Upper lobe of left lung (tissue), 4 donors: Measurements from ENCODE around the gene ADAMTS17.

Experiments used
- CTCF ChIP-seq, 6 experiments: fragments of 450-650 bp in 4 of 6; fragments of 200-600 bp in 2 of 6; sonication (generic) in 2 of 6; IDR thresholded peaks; one replicate each; pipeline ENCODE4 v1.5.1; 2016 to 2019; ENCODE audit warnings: antibody characterized with exemption in 6 of 6
- EP300 ChIP-seq, 4 donors: sonication (generic); formaldehyde crosslinking; IDR thresholded peaks; one replicate each; pipeline ENCODE4 v1.5.1; 2017; ENCODE audit warnings: antibody characterized with exemption in 4 of 4, control low read depth in 2 of 4
- POLR2A ChIP-seq, 4 donors: fragments of 450-650 bp; IDR thresholded peaks; one replicate each; pipeline ENCODE4 v1.5.1; 2016 to 2017; ENCODE audit warnings: antibody characterized with exemption in 4 of 4, mild to moderate bottlenecking in 2 of 4
- POLR2AphosphoS5 ChIP-seq, 2 donors: sonication (generic); formaldehyde crosslinking; IDR thresholded peaks; one replicate each; pipeline ENCODE4 v1.5.1; 2017; ENCODE audit warnings: antibody characterized with exemption in 2 of 2

DNA sequence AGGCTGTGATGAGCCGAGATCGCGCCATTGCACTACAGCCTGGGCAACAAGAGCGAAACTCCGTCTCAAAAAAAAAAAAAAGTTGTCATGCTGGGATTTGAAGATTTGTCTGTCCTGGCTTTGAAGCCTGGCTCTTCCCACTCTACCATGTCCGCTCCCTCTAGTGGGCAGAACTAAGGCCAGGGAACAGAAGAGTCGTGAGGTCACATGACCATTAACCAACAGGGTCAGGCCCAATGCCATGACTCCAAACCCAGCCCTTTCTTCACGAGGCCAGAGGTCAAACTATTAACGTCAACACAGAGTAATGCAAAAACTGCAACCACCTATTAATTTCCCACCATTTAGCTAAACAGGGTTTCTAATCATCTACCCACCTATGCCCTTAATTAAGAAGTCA, 212.1 kb downstream of the ADAMTS17 start:
- TF ChIP-seq POLR2AphosphoS5 (IDR thresholded peaks at IDR 0.05) (no peak), CTCF (IDR thresholded peaks at IDR 0.05) (no peak), POLR2A (IDR thresholded peaks at IDR 0.05) (no peak), EP300 (IDR thresholded peaks at IDR 0.05) (no peak)
